GM21528 (cell line): Measurements from ENCODE around the gene GPHN.
"Not testable (repeated sequence)": the region's sequence is repeated elsewhere in the genome, so short reads cannot be mapped to it uniquely, and the experiment has no call there.

Source experiments
- ATAC-seq: cut with Tn5 transposase; IDR thresholded peaks from one replicate; pipeline ENCODE4 v1.9.1; 2021; ENCODE audit warnings: mild to moderate bottlenecking, moderate library complexity; ENCODE audit not compliant: unreplicated experiment, low FRiP score

The GPHN gene

DNA sequence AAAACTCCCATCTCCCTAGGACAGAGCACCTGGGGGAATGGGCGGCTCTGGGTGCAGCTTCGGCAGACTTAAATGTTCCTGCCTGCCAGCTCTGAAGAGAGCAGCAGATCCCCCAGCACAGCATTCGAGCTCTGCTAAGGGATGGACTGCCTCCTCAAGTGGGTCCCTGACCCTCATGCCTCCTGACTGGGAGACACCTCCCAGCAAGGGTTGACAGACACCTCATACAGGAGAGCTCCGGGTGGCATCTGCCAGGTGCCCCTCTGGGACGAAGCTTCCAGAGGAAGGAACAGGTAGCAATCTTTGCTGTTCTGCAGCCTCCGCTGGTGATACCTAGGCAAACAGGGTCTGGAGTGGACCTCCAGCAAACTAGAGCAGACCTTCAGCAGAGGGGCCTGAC lies 79.8 kb downstream of the GPHN start:
- not testable (repeated sequence) for ATAC-seq

DNA sequence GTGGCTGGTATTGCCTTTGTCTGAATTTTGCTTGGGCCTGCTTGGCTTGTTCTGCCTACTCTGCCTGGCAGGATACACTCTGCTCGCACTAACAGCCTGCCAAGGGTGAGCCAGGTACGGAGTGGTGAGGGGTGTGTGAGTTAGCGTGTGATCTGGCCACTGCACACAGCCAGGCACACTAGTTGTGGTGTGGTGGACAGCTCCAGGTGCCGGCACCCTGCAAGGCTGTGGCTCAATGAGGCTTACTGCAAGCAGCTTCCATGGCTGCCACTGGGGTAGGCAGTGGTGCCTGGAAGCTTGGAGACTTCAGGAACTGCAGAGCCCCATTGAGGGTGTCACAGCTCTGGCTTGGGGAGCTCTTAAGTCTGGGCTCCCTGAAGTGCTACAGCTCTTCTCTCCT lies 87.4 kb downstream of the GPHN start:
- ATAC-seq: no peak

DNA sequence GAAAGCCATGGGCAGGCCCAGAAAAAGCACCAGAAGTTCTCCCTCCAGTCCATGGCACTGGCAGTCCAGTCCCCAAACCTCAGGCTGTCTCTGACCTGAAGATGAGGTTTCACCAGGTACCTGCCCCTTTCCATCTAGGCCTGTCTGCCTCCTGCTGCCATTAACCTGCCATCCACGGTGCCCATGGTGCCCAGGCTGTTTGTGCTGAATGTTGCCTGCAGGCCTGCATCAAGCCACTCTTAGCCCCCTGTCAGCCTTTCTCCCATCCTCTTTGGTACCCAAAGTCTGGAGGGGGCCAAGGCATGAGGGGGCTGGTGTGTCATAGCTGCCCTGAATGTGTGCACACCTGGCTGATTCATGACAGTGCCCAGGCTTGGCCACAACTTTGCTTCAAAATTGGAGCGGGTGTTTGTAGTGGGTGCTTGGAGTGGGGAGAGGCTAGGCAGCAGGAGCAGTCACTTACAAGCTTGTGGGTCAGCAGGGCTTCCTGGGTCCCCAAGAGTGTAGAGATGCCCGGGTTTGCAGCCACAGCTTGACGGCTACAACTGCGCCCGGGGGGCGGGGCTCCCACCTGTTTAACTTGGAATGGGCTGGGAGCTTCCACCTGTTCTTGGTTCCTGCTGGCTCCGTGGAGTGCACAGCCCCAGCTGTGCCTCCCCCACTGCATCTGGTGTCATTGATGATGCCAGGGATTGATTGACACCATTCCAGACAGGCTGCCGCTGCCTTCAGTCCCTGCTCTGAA lies 88.5 kb downstream of the GPHN start:
- no peak for ATAC-seq

DNA sequence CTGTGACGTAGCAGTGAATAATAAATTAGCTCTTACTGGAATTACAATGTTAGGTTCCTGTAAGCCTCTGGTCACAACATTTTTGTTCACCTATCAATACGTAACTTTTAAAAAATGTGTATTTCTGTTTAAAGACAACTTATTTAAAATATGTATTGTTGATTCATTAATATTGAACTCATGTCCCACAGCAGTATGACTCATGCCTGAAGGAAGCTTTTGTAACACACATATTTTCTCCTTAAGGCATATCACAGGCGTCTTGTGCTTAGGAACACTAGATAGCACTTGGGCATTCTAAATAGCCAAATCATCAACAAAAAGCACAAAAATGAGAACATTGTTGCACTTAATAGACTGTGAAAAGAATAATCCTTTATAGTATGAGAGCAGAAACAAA lies 92.5 kb downstream of the GPHN start:
- no peak for ATAC-seq

DNA sequence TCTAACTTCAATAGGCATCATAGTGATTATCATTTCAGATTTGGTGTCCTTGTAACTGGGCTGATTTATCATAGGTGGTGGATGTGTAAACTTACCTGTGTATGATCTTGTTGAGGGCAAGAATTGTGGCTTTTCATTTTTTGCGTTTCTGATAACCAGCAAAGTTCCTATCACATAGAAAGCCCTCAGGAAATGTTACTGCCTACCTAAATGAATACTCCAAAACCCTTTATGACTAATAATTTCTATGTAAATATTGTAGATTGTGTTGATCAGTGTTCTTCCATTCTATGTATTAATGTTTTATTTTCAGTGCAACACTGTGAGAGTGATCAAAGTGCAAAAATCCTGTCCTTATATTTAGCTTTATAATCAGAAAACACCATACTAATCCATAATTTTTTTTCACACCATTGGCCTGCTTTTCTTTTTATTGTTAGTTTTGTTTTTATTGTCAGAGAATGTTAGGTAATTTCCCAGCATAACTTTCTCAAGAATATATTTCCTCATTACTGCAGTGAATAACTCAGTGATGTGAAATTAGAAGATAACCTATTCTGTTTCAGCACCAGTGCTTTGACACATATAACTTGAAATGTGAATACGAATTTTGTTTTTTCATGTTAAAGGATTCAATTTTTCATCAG lies 94.1 kb downstream of the GPHN start:
- ATAC-seq: no peak

DNA sequence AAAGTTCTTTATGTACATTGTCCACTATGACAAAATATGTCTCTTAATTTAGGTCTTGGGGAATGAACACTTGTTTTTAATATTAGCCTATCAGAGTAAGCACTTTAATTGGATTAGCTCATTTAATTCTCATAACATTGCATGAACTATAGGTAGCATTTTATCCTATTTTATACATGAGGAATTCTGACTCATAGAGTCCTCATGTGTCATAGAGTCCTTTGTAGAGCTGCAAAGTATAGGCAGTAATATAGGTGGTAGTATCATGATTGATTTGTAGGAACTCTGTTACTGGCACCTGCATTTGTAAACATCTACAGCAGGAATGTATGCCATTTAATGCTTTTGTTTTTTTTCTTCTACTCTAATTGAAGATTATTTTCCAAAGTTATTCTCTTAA lies 96.0 kb downstream of the GPHN start:
- no peak for ATAC-seq

DNA sequence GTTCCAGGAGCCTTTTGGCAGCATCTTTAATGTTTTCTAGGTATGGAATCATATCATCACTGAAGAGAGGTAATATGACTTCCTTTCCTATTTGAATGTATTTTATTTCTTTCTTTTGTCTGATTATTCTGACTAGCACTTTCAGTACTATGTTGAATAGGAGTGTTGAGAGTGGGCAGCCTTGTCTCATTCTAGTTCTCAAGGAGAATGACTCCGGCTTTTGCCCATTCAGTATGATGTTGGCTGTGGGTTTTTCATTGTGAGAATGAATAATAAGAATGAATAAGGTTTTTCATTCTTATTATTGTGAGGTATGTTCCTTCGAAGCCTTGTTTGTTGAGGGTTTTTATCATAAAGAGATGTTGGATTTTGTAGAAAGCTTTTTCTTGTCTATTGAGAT lies 98.9 kb downstream of the GPHN start:
- no peak for ATAC-seq

DNA sequence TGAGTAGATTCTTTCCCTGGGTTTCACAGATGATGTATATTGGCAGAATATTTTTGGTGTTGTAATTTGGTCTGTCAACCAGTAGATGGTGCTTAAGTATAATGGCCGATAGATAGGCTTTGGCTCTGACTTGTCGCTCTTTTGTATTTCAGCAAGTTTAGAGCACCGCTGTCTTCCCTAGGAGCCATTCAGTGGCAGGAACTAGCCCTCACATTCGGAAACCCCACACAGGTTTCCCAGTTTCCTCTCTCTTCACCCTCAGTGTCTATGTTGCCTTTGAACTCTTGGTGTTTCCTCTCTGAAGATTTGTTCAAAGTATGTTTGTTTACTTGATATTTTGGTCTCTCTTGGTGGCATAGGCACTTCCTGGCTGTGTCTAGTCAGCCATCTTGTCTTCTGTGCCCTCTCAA lies 102.2 kb downstream of the GPHN start:
- no peak for ATAC-seq

DNA sequence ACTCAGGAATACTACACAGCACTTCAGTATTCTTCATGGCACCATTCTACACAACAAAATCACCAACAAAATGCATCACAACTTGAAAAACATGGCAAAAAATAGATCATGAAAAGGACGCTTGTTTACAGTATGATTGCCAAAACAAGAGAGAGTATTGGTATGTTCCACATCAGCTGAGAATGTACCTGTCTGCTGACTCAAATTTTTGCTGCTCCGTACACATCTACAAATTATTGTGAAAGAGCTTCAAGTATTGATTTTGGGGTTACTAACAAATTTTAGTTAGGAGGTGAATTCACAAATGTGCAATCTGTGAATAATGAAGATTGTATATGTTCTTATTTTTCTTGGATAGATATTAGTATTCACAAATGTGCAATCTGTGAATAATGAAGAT lies 105.4 kb downstream of the GPHN start:
- ATAC-seq: no peak

DNA sequence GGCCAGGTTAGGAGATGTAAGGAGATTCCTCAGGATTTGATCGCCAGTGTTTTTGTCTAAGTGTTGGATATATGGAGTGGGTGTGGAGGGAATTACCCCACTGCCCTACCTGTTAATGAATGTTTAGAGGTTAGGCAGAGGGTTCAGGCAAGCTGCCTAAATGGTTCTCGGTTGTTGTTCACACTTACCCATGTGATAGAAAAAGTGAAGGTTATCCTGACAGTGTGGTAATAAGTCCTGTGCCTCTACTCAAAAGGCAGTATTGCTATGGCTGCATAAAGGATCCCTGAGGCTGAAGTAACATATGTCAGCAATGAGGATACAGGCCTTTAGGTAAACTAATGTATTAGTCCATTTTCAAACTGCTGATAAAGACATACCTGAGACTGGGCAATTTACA lies 112.0 kb downstream of the GPHN start:
- ATAC-seq: no peak

DNA sequence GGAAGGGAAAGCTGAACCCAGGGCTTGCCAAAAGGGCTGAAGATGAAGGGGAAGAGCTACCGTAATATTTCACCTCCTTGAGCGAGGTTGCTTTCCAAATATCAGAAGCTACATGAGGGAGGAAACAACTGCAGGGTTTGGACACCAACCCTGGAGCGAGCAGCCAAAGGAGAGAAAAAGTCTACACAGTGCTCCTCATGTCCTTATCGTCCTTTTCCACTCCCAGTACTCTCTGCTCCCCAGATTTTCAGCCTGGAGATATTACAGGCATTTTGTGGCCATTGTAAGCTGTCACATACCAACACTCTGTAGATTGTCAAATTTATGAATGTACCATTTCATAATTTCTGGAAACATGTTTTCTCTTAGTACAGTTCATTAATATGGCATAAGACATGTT lies 115.9 kb downstream of the GPHN start:
- ATAC-seq: no peak

DNA sequence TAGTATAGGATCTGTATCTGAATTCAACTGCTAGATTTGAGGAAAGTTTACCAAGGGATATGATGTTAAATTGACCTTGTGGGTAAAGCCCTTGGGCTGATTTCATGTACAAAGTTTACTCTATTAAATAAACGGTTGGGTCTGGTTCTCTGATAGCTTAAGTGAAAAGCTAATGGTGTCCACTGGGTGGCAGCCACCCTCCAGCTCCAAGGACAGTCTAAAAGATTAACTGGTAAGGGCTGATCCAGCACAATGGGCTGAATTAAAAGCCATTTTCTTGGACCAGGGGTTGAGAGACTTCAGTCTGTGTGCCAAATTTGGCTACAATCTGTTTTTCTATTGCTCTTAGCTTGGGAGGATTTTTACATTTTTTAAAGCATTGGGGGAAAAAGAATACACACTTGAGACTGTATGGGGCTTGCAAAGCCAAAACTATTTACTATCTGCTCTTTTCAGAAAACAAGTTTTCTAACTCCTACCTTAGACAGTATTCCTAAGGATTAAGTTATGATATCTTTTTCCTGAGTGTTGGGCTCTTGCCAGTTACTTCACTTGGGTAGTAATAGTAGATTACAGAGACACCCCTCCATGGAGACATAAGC lies 116.5 kb downstream of the GPHN start:
- no peak for ATAC-seq

DNA sequence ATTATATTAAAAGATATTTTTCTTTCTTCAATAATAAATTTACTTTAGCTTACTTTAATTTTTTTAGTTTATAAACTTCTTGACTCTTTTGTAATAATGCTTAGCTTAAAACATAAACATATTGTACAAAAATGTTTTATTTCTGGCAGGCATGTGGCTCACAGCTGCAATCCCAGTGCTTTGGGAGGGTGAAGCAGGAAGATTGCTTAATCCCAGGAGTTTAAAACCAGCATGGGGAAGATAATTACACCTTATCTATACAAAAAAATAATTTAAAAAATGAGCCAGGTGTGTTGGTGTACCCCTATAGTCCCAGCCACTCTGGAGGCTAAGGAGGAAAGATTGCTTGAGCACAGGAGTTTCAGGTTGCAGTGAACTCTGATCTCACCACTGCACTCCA lies 120.7 kb downstream of the GPHN start:
- no peak for ATAC-seq

DNA sequence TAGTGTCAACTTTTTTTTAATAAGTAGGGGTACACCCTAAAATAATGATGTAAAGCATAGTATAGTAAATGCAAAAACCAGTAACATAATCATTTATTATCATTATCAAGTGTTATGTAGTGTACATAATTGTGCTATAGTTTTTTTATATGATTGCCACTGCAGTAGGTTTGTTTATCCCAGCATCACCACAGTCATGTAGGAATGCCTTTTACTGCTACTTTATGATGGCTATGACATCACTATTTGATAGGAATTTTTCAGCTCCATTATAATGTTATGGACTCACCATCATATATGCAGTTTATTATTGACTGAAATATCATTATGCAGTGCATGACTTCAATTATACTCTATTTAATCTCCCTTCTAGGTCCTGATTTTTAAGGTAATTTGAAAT lies 121.6 kb downstream of the GPHN start:
- ATAC-seq: no peak

DNA sequence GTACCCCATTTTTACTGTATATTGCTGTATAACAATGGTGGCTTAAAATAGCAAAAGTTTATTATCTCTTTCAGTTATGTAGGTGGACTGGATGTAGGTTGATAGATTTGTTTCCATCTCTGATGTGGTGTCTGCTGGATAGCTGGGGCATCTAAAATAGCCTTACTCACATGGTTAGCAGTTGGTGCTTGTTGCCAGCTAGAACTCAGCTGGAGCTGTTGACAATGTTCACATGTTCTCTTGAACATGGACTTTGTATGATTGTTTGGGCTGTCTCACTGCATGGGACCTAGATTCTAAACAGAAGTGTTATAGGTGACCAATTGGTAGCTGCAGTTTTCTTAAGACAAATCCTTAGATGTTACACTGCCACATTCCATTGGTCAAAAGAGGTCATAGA lies 126.9 kb downstream of the GPHN start:
- ATAC-seq: no peak

DNA sequence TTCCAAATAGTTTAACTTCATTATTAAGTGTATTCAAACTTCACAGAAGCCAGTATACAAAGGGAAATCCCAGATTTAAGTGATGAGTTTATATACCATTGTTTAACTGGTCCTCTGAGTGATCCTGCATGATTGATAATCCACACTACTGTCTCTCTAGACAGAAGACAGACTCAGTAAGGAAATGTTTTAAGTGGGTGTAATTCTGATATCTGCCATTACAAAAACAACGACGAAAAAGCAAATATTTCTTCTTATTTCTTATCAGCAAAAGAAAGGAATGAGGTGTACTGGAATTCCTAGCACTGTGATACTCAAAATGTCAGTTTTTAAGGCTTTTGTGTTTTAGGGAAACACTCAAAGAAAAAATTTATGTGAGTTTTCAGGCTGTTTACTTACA lies 127.5 kb downstream of the GPHN start:
- ATAC-seq: no peak

DNA sequence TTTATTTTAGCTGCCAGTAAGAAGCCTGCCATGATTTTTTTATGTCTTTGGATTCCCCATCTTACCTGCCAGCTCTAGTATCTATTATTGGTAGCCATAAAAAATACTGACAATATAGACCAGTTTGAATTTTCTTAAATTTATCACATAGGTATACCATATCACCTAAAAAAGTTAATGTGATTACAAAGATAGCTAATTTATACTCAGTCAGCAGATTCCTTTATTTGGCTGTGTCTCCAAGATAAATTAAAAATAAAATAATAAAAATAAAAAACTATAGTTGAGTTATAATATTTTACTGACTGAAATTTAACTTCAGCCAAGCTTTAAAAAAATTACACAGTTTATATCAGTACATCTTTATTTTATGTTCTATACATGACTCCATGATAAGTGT lies 128.3 kb downstream of the GPHN start:
- no peak for ATAC-seq

DNA sequence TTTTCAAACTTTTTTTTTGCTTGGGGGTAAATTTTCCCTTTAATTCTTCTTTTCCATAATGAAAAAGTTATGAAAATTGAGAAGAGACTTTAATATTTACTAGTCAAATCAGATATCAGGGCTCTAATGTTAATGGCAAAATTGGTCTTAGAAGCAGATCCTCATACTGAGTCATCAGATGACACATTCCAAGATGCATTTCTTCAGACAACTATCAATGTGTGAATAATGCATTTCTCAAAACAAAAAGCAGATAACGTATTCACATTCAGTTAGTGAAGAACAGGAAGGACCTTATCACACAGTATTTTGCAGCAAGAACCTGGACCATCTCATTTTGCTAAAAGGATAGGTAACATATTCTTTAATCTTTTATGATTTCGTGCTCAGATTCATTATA lies 130.7 kb downstream of the GPHN start:
- ATAC-seq: no peak

DNA sequence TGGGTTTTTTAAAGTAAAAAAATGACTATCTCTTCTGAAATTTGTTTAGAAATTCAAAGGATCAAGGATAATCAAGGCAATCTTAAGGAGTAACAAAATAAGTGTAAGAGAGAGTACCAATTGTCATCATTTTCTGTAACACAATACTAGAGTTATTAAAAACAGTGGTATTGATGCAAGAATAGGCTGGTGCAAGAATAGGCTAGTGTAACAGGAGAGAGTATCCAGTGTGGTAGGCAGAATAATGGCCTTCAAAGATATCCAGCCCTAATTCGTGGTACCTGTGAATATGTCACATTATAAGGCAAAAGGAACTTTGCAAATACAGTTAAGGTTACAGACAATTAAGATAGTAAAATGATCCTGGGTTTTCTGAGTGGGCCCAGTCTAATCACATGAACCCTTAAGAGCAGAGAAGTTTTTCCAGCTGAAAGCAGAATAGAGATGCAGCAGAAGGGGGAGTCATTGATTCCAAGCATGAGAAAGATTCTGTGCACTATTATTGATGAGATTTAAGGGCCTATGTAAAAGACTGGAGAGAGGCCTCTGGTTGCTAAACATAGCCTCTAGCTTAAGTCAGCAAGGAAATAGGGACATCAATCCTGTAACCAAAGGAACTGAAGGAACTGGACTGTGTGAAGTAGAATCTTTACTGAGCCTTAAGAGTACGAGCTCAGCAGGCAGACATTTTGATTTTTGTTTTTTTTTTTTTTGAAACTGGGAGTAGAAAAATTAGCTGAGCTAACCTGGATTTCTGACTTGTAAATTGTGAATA lies 134.1 kb downstream of the GPHN start:
- no peak for ATAC-seq

DNA sequence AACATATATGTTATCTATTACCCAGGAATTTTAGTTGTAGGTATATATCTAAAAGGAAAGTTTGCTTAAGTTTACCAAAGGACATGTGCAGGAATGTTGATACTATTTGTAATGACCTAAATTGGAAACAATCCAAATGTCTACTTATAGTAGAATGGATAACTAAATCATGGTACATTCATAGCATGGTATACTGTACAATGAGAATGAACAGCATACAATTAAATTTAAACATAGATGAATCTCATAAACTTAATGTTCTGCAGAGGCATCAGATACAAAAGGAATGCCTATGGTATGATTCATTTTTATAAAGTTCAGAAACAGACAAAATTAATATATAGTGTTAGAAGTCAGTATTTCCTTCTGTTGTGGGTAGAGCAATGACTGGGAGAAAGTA lies 135.4 kb downstream of the GPHN start:
- no peak for ATAC-seq

DNA sequence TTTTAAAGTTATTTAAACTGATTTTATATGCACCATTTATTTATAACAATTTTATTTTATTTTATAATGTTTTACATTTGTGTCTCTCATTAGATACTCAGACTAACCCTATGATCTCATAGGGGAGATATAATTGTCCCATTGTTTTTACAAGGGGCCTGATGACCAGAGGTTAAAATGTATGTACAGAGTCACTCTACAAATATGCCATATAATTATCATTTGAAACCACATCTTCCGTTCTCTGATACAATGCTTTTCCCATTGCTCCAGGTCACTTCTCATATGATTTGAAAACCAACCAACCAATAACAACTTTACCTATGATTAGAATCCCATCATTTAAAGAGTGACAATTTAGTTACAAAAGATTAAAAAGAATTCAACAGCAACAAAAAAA lies 137.8 kb downstream of the GPHN start:
- no peak for ATAC-seq
